Parathyroid adenoma (tissue), 2 donors: Measurements from ENCODE around the gene CTDP1.
"Not testable (repeated sequence)": the region's sequence is repeated elsewhere in the genome, so short reads cannot be mapped to it uniquely, and the experiment has no call there.

ENCODE experiments used
- H2AFZ ChIP-seq: fragments of 300-600 bp; sonication (generic); one replicate; pipeline ENCODE4 v1.7.0; 2017; ENCODE audit warnings: antibody characterized with exemption, mild to moderate bottlenecking
- H3K27ac ChIP-seq: fragments of 300-600 bp; sonication (generic); one replicate; pipeline ENCODE4 v1.7.0; 2017
- H3K27me3 ChIP-seq: fragments of 300-600 bp; sonication (generic); one replicate; pipeline ENCODE4 v1.7.0; 2017; ENCODE audit warnings: low read length; ENCODE audit not compliant: control insufficient read depth, insufficient read depth
- H3K36me3 ChIP-seq: fragments of 300-600 bp; sonication (generic); one replicate; pipeline ENCODE4 v1.7.0; 2017; ENCODE audit warnings: low read length; ENCODE audit not compliant: control insufficient read depth, insufficient read depth
- H3K4me1 ChIP-seq: fragments of 300-600 bp; sonication (generic); one replicate; pipeline ENCODE4 v1.7.0; 2017; ENCODE audit warnings: control low read depth
- H3K4me2 ChIP-seq: fragments of 300-600 bp; sonication (generic); one replicate; pipeline ENCODE4 v1.7.0; 2017; ENCODE audit warnings: low read length
- H3K4me3 ChIP-seq: fragments of 300-600 bp; sonication (generic); one replicate; pipeline ENCODE4 v1.7.0; 2017; ENCODE audit warnings: low read depth, low read length
- H3K79me2 ChIP-seq: fragments of 300-600 bp; sonication (generic); one replicate; pipeline ENCODE4 v1.7.0; 2017; ENCODE audit warnings: control low read depth
- H3K9ac ChIP-seq: fragments of 300-600 bp; sonication (generic); one replicate; pipeline ENCODE4 v1.7.0; 2017; ENCODE audit warnings: mild to moderate bottlenecking
- H3K9me3 ChIP-seq: fragments of 300-600 bp; sonication (generic); one replicate; pipeline ENCODE4 v1.7.0; 2017; ENCODE audit warnings: low read length; ENCODE audit not compliant: control insufficient read depth
- CTCF ChIP-seq: fragments of 300-600 bp; sonication (generic); IDR thresholded peaks from one replicate; pipeline ENCODE4 v1.7.0; 2017; ENCODE audit warnings: antibody characterized with exemption, mild to moderate bottlenecking
- donor health status: primary hyperparathyroidism.

The CTDP1 gene

GRCh38 chr18:79692886-79693285 is 13.3 kb downstream of the CTDP1 start:
- Histone ChIP-seq H3K36me3 (no peaks in the 10 kb centered on the region), H3K4me3 (no peak overlapping the region), H3K27ac (no peak overlapping the region), H3K9ac (no peak overlapping the region), H3K9me3 (no peaks in the 10 kb centered on the region), H3K4me1 (no peaks in the 10 kb centered on the region), H3K79me2 (peaks cover 40% of the 10 kb centered on the region), H3K27me3 (no peaks in the 10 kb centered on the region), H3K4me2 (no peak overlapping the region), H2AFZ (no peak overlapping the region)
- TF ChIP-seq CTCF = no peak

GRCh38 chr18:79693561-79694205 is 14.1 kb downstream of the CTDP1 start:
- no peak for TF ChIP-seq CTCF
- Histone ChIP-seq H3K4me2 (no peak overlapping the region), H3K27me3 (no peaks in the 10 kb centered on the region), H3K4me1 (no peaks in the 10 kb centered on the region), H3K4me3 (no peak overlapping the region), H3K27ac (no peak overlapping the region), H3K9ac (no peak overlapping the region), H2AFZ (no peak overlapping the region), H3K9me3 (no peaks in the 10 kb centered on the region), H3K79me2 (peaks cover 34% of the 10 kb centered on the region), H3K36me3 (no peaks in the 10 kb centered on the region)

GRCh38 chr18:79694206-79694894 is 14.7 kb downstream of the CTDP1 start:
- not testable (repeated sequence) for H3K4me3 ChIP-seq, H3K27ac ChIP-seq, H3K4me2 ChIP-seq, H2AFZ ChIP-seq, H3K4me1 ChIP-seq, H3K9me3 ChIP-seq, H3K27me3 ChIP-seq, H3K36me3 ChIP-seq, H3K9ac ChIP-seq
- peaks cover 29% of the 10 kb centered on the region for H3K79me2 ChIP-seq

DNA sequence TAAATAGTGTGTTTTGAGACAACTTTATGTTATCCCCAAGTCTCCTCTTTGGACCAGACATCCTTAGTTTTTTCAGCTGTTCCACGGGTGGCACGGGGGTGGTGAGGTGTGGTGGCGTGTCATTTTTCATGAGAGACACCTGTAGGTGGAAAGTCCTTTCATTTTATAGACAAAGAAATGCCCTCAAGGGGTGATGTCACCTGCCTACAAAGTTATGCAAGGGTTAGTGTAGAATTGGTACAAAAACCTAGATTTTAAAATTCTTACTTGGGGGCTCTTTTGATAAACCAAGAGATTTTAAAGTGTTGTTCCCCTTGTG is 15.3 kb downstream of the CTDP1 start:
- no peaks in the 10 kb centered on the region for H3K27me3 ChIP-seq
- H3K4me2 ChIP-seq = no peak overlapping the region
- TF ChIP-seq CTCF = no peak
- H3K9me3 ChIP-seq = no peaks in the 10 kb centered on the region
- no peak overlapping the region for H3K9ac ChIP-seq
- H2AFZ ChIP-seq = no peak overlapping the region
- H3K27ac ChIP-seq = no peak overlapping the region
- no peaks in the 10 kb centered on the region for H3K36me3 ChIP-seq
- peaks cover 28% of the 10 kb centered on the region for H3K79me2 ChIP-seq
- no peak overlapping the region for H3K4me3 ChIP-seq
- no peaks in the 10 kb centered on the region for H3K4me1 ChIP-seq

DNA sequence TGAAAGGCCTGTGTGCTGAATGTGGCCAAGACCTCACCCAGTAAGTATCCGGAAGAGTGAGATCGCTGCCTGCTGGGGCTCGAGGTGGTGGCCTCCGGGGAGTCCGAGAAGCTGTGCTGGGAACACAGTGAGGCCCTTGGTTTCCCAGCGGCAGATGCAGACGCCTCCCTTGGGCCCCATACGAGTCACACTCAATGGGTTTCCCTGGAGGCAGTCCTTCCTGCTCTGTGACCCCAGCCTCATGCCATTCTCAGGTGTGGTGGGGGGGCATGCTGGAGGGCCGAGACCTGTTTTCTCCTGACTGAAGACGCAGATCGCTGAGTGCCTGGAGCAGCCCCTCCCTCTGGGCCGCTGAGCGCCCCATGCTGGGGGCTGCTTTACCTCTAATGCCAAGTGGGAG is 15.7 kb downstream of the CTDP1 start:
- Histone ChIP-seq H3K4me3 (no peak overlapping the region), H3K9me3 (no peaks in the 10 kb centered on the region), H3K36me3 (no peaks in the 10 kb centered on the region), H3K27ac (no peak overlapping the region), H3K4me1 (no peaks in the 10 kb centered on the region), H3K27me3 (no peaks in the 10 kb centered on the region), H3K79me2 (peaks cover 28% of the 10 kb centered on the region), H3K9ac (no peak overlapping the region), H2AFZ (no peak overlapping the region), H3K4me2 (no peak overlapping the region)
- TF ChIP-seq CTCF = no peak
